GM12891 (cell line): Measurements from ENCODE around the gene DEDD2.

Experiments
- PAX5 ChIP-seq: IDR thresholded peaks from 2 replicates; pipeline ENCODE4 v1.6.1; 2011; ENCODE audit warnings: low read length, moderate library complexity, mild to moderate bottlenecking; ENCODE audit not compliant: insufficient read depth, severe bottlenecking
- POLR2A ChIP-seq: IDR thresholded peaks from 2 replicates; pipeline ENCODE4 v1.6.1; 2011; ENCODE audit warnings: low read depth, low read length, control low read depth
- POLR2AphosphoS5 ChIP-seq: IDR thresholded peaks from 2 replicates; pipeline ENCODE4 v1.6.1; 2011; ENCODE audit warnings: low read depth, low read length, control low read depth
- SPI1 ChIP-seq: IDR thresholded peaks from 2 replicates; pipeline ENCODE4 v1.6.1; 2011; ENCODE audit warnings: low read depth, low read length, control low read depth
- TAF1 ChIP-seq: IDR thresholded peaks from 2 replicates; pipeline ENCODE4 v1.6.1; 2011; ENCODE audit warnings: low read depth, low read length, control low read depth

- no peak for TF ChIP-seq POLR2A
- no peak for TF ChIP-seq TAF1
- TF ChIP-seq POLR2AphosphoS5: no peak
- no peak for TF ChIP-seq PAX5
- no peak for TF ChIP-seq SPI1
Observed at GRCh38 chr19:42151782-42152684, 65.4 kb downstream of the DEDD2 start.
